ENCODE data around the gene DSTYK.

DSTYK gene

GRCh38 chr1:205137901-205138300 is 73.6 kb downstream of the DSTYK start:
- POLR2A ChIA-PET (ENCODE audit: low non-redundant PET), result no interaction called here
- no peak for DNase-seq (ENCODE audit: low spot score)
- CTCF ChIA-PET, result no interaction called here
- no peak overlapping the region for H3K27ac ChIP-seq
- TF ChIP-seq, protein P1, sequence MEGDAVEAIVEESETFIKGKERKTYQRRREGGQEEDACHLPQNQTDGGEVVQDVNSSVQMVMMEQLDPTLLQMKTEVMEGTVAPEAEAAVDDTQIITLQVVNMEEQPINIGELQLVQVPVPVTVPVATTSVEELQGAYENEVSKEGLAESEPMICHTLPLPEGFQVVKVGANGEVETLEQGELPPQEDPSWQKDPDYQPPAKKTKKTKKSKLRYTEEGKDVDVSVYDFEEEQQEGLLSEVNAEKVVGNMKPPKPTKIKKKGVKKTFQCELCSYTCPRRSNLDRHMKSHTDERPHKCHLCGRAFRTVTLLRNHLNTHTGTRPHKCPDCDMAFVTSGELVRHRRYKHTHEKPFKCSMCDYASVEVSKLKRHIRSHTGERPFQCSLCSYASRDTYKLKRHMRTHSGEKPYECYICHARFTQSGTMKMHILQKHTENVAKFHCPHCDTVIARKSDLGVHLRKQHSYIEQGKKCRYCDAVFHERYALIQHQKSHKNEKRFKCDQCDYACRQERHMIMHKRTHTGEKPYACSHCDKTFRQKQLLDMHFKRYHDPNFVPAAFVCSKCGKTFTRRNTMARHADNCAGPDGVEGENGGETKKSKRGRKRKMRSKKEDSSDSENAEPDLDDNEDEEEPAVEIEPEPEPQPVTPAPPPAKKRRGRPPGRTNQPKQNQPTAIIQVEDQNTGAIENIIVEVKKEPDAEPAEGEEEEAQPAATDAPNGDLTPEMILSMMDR (conservative IDR thresholded peaks at IDR 0.05; ENCODE audit: low read depth), result no peak

- TF ChIP-seq, protein P1 (conservative IDR thresholded peaks at IDR 0.05; ENCODE audit: low read depth), result no peak
- no peak for DNase-seq (ENCODE audit: low spot score)
- ChIA-PET CTCF (no interaction called here), POLR2A (ENCODE audit: low non-redundant PET) (no interaction called here)
- no peak overlapping the region for H3K27ac ChIP-seq
Observed at GRCh38 chr1:205133287-205133686, 78.2 kb downstream of the DSTYK start.

DNA sequence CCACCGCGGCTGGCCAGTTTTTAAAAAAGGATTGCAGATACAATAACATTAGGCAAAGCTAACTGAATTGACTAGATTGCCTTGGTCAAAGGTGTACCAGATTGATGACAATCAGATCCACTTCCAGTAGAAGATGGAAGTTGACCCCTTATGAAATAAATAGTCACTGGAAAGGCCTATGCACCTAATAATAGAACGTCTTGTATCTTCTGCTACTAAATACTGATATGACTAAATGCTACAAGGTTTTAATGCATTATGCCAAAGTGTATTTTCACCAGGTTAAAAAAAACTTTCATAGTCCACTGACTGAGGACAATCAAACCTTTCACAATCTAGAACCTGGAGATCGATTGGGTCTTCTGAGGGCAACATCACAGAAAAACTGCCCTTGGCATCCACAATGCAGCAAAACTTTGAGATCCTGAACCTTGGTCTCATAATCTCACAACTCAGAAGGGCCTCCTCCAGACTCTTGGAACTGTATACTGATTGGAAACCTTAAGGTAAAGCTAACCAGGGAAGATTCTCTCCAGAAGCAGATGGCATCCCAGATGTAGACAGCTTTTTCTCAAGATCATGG is 82.0 kb downstream of the DSTYK start:
- TF ChIP-seq, protein P1 (conservative IDR thresholded peaks at IDR 0.05; ENCODE audit: low read depth), result no peak
- ChIA-PET CTCF (interaction anchor here (0.7 to 2.1 kb wide), 4 partner anchors 12 to 140 kb away, joined by 3 to 6 read pairs (median 4); no protein-coding TSS in a partner anchor), POLR2A (ENCODE audit: low non-redundant PET) (no interaction called here)
- DNase-seq (ENCODE audit: low spot score), result no peak
- no peak overlapping the region for H3K27ac ChIP-seq

GRCh38 chr1:205128050-205128449 is 83.5 kb downstream of the DSTYK start:
- POLR2A ChIA-PET (ENCODE audit: low non-redundant PET), result no interaction called here
- TF ChIP-seq, protein P1 (conservative IDR thresholded peaks at IDR 0.05; ENCODE audit: low read depth), result no peak
- no peak overlapping the region for H3K27ac ChIP-seq
- CTCF ChIA-PET, result interaction anchor here (0.5 to 0.6 kb wide), 4 partner anchors 12 to 359 kb away, joined by 3 read pairs; partner anchors contain the start of gene TMCC2
- no peak for DNase-seq (ENCODE audit: low spot score)

DNA sequence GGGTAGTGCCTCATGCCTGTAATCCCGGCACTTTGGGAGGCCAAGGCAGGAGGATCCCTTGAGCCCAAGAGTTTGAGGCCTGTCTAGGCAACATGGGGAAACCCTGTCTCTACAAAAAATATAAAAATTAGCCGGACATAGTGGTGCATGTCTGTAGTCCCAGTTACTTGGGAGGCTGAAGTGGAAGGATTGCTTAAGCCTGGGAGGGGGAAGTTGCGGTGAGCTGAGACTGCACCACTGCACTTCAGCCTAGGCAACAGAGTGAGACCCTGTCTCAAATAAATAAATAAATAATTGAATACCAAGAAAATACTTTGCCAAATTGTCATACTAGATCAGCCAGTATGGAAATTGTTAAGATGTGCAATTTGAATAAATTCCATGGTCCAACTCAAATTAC is 83.9 kb downstream of the DSTYK start:
- CTCF ChIA-PET, result interaction anchor here (0.5 to 0.6 kb wide), 2 partner anchors 12 to 100 kb away, joined by 3 read pairs; partner anchors contain the start of gene TMCC2
- DNase-seq (ENCODE audit: low spot score), result no peak
- TF ChIP-seq, protein P1 (conservative IDR thresholded peaks at IDR 0.05; ENCODE audit: low read depth), result no peak
- POLR2A ChIA-PET (ENCODE audit: low non-redundant PET), result no interaction called here
- no peak overlapping the region for H3K27ac ChIP-seq

DNA sequence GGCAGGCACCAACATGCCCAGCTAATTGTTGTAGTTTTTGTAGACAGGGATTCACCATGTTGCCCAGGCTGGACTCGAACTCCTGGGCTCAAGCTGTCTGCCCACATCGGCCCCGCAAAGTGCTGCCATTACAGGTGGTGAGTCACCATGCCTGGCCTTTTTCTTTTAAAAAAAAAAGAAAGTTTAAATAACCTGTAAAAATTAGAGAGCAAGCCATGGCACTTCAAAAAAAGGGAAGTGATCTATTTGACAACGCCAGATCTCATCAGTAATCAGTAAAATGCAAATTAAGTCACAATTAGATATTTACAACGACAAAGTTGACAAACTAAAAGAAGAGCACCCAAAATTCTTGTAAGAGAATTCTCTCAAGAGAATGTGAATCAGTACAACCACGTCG is 86.8 kb downstream of the DSTYK start:
- CTCF ChIA-PET, result interaction anchor here (0.6 to 1.8 kb wide), 3 partner anchors 17 to 445 kb away, joined by 3 to 6 read pairs (median 5); no protein-coding TSS in a partner anchor
- POLR2A ChIA-PET (ENCODE audit: low non-redundant PET), result no interaction called here
- no peak for DNase-seq (ENCODE audit: low spot score)
- no peak overlapping the region for H3K27ac ChIP-seq
- TF ChIP-seq, protein P1 (conservative IDR thresholded peaks at IDR 0.05; ENCODE audit: low read depth), result no peak
